ENCODE data around the gene POLG2.

The POLG2 gene

DNA sequence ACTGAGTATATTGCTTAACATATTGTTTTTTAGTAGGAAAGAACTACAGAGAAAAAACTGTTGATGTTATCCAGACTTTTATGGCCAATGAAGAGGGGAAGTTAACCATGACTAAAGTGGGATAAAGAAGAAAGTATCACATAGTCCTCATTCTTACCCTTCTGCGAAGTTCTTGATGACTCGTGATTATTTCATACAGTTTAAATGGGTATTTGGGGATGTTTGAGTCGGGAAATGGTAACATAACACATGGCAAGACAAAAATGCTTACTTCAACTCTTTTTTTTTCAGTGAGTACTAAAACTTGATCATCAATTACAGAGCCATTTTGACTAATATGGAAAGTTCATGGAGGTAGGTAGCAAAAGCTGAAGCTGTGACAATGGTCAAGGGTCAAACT is 4.9 kb downstream of the POLG2 start:
- Histone ChIP-seq H3K9ac (no peak overlapping the region), H3K4me2 (no peak overlapping the region), H3K4me3 (IDR thresholded peaks at IDR 0.05; ENCODE audit: insufficient read depth, low read depth, low read length) (no peak overlapping the region), H2AFZ (ENCODE audit: low read depth) (no peak overlapping the region), H3K36me3 (ENCODE audit: insufficient read depth) (0 out of 2 replicates have a peak, but pooled peaks cover 3% of the 10 kb centered on the region), H4K20me1 (ENCODE audit: insufficient read depth) (no peaks in the 10 kb centered on the region), H3K4me1 (ENCODE audit: low read depth, poor library complexity, severe bottlenecking) (peaks cover 25% of the 10 kb centered on the region), H3K79me2 (ENCODE audit: insufficient read depth, low read depth) (peaks cover 34% of the 10 kb centered on the region), H3K27ac (no peak overlapping the region), H3K27me3 (ENCODE audit: insufficient read depth, low read depth) (no peaks in the 10 kb centered on the region)
- TF ChIP-seq, protein P1, sequence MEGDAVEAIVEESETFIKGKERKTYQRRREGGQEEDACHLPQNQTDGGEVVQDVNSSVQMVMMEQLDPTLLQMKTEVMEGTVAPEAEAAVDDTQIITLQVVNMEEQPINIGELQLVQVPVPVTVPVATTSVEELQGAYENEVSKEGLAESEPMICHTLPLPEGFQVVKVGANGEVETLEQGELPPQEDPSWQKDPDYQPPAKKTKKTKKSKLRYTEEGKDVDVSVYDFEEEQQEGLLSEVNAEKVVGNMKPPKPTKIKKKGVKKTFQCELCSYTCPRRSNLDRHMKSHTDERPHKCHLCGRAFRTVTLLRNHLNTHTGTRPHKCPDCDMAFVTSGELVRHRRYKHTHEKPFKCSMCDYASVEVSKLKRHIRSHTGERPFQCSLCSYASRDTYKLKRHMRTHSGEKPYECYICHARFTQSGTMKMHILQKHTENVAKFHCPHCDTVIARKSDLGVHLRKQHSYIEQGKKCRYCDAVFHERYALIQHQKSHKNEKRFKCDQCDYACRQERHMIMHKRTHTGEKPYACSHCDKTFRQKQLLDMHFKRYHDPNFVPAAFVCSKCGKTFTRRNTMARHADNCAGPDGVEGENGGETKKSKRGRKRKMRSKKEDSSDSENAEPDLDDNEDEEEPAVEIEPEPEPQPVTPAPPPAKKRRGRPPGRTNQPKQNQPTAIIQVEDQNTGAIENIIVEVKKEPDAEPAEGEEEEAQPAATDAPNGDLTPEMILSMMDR (conservative IDR thresholded peaks at IDR 0.05; ENCODE audit: low read depth, low read length) = no peak

- Histone ChIP-seq H3K9ac (no peak overlapping the region), H3K4me2 (no peak overlapping the region), H3K4me3 (IDR thresholded peaks at IDR 0.05; ENCODE audit: insufficient read depth, low read depth, low read length) (no peak overlapping the region), H2AFZ (ENCODE audit: low read depth) (no peak overlapping the region), H3K4me1 (ENCODE audit: low read depth, poor library complexity, severe bottlenecking) (peaks cover 25% of the 10 kb centered on the region), H4K20me1 (ENCODE audit: insufficient read depth) (no peaks in the 10 kb centered on the region), H3K79me2 (ENCODE audit: insufficient read depth, low read depth) (peaks cover 30% of the 10 kb centered on the region), H3K36me3 (ENCODE audit: insufficient read depth) (0 out of 2 replicates have a peak, but pooled peaks cover 3% of the 10 kb centered on the region), H3K27me3 (ENCODE audit: insufficient read depth, low read depth) (no peaks in the 10 kb centered on the region), H3K27ac (no peak overlapping the region)
- TF ChIP-seq, protein P1 (conservative IDR thresholded peaks at IDR 0.05; ENCODE audit: low read depth, low read length) = peak; percentile 84
Measured at GRCh38 chr17:64491034-64491860, 5.6 kb downstream of the POLG2 start.

GRCh38 chr17:64488301-64488700 is 8.6 kb downstream of the POLG2 start:
- Histone ChIP-seq H3K4me2 (no peak overlapping the region), H3K9ac (no peak overlapping the region), H4K20me1 (ENCODE audit: insufficient read depth) (no peaks in the 10 kb centered on the region), H2AFZ (ENCODE audit: low read depth) (no peak overlapping the region), H3K4me1 (ENCODE audit: low read depth, poor library complexity, severe bottlenecking) (no peaks in the 10 kb centered on the region), H3K27me3 (ENCODE audit: insufficient read depth, low read depth) (no peaks in the 10 kb centered on the region), H3K79me2 (ENCODE audit: insufficient read depth, low read depth) (peaks cover under 1% of the 10 kb centered on the region; the same call in 1 of the 2 replicates), H3K4me3 (IDR thresholded peaks at IDR 0.05; ENCODE audit: insufficient read depth, low read depth, low read length) (no peak overlapping the region), H3K36me3 (ENCODE audit: insufficient read depth) (0 out of 2 replicates have a peak, but pooled peaks cover 3% of the 10 kb centered on the region), H3K27ac (no peak overlapping the region)
- TF ChIP-seq, protein P1 (conservative IDR thresholded peaks at IDR 0.05; ENCODE audit: low read depth, low read length) = no peak

DNA sequence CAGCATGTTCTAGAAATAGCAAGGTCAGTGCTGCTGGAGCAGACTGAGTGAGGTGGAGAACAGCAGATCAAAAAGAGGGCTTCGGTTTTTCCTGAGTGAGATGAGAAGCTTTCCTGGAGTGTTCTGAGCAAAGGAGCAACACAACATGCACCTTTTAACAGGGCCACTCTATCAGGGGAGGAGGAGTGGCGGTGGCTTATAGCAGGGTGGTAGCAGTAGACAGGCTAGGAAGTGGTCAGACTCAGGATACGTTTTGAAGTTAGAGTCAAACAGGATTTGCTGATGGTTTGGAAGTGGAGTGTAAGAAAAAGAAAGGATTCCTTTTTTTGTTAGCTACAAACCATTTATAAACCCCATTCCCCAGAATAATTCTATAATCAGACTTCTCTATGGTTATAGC is 12.5 kb downstream of the POLG2 start:
- Histone ChIP-seq H3K4me2 (no peak overlapping the region), H3K36me3 (ENCODE audit: insufficient read depth) (no peaks in the 10 kb centered on the region), H3K27ac (no peak overlapping the region), H2AFZ (ENCODE audit: low read depth) (no peak overlapping the region), H3K4me3 (IDR thresholded peaks at IDR 0.05; ENCODE audit: insufficient read depth, low read depth, low read length) (no peak overlapping the region), H3K4me1 (ENCODE audit: low read depth, poor library complexity, severe bottlenecking) (no peaks in the 10 kb centered on the region), H3K79me2 (ENCODE audit: insufficient read depth, low read depth) (no peaks in the 10 kb centered on the region), H3K9ac (no peak overlapping the region), H4K20me1 (ENCODE audit: insufficient read depth) (no peaks in the 10 kb centered on the region), H3K27me3 (ENCODE audit: insufficient read depth, low read depth) (no peaks in the 10 kb centered on the region)
- TF ChIP-seq, protein P1 (conservative IDR thresholded peaks at IDR 0.05; ENCODE audit: low read depth, low read length) = no peak
